Activated T-helper 17 cell treated with anti-CD3 and anti-CD28 coated beads, Interleukin-2, amount 50 U/mL, for 72 hours (primary cell): ENCODE measurements around the gene HMGN2. TPM values are rescaled to one million over a fixed set of nuclear protein-coding genes. Genes with fewer than 3 reads are reported as not detected.

ENCODE experiments used
- ATAC-seq: fragments of 150-1000 bp; cut with Tn5 transposase; replicated peaks from 2 replicates; pipeline ENCODE4 v1.10.0; 2021; ENCODE audit warnings: mild to moderate bottlenecking, moderate library complexity
- H3K27ac Mint-ChIP-seq: one replicate; pipeline ENCODE4 v1.8.0; 2022; ENCODE audit warnings: mixed read lengths
- H3K27me3 Mint-ChIP-seq: one replicate; pipeline ENCODE4 v1.8.0; 2022; ENCODE audit warnings: mixed read lengths
- H3K36me3 Mint-ChIP-seq: one replicate; pipeline ENCODE4 v1.8.0; 2022; ENCODE audit warnings: low read depth, mild to moderate bottlenecking, mixed read lengths
- H3K4me1 Mint-ChIP-seq: one replicate; pipeline ENCODE4 v1.8.0; 2022; ENCODE audit warnings: mixed read lengths
- H3K4me3 Mint-ChIP-seq: one replicate; pipeline ENCODE4 v1.8.0; 2022; ENCODE audit warnings: mild to moderate bottlenecking, mixed read lengths
- H3K9me3 Mint-ChIP-seq: one replicate; pipeline ENCODE4 v1.8.0; 2022; ENCODE audit warnings: mixed read lengths
- total RNA-seq, 2 donors: library from RNA; stranded (reverse); gene quantifications; one replicate each; pipeline ENCODE4 v1.2.3, GENCODE V29; 2022

The HMGN2 gene
- total RNA-seq, 2 donors from 2014 or later = 551 to 805 TPM

GRCh38 chr1:26470878-26471497 is 1.3 kb upstream of the HMGN2 start:
- no peak for ATAC-seq
- Mint-ChIP-seq H3K4me3 (peak overlapping the region; percentile 74), H3K4me1 (peaks cover 22% of the 10 kb centered on the region), H3K9me3 (no peaks in the 10 kb centered on the region), H3K27me3 (no peaks in the 10 kb centered on the region), H3K27ac (peak overlapping the region; percentile 96), H3K36me3 (peaks cover 84% of the 10 kb centered on the region)

- Mint-ChIP-seq H3K36me3 (peaks cover 84% of the 10 kb centered on the region), H3K27ac (peak overlapping the region; percentile 96), H3K27me3 (no peaks in the 10 kb centered on the region), H3K9me3 (no peaks in the 10 kb centered on the region), H3K4me3 (peak overlapping the region; percentile 74), H3K4me1 (peaks cover 22% of the 10 kb centered on the region)
- ATAC-seq = peak; percentile 30
These were observed 531 bp upstream of the HMGN2 start for GRCh38 chr1:26471498-26472319.

GRCh38 chr1:26472901-26473845 is 933 bp downstream of the HMGN2 start:
- Mint-ChIP-seq H3K27ac (peak overlapping the region; percentile 76), H3K27me3 (no peaks in the 10 kb centered on the region), H3K4me1 (peaks cover 26% of the 10 kb centered on the region), H3K4me3 (peak overlapping the region; percentile 90), H3K9me3 (no peaks in the 10 kb centered on the region), H3K36me3 (peaks cover 84% of the 10 kb centered on the region)
- ATAC-seq = peak; percentile 78

- Mint-ChIP-seq H3K4me1 (peaks cover 26% of the 10 kb centered on the region), H3K27ac (peak overlapping the region; percentile 76)
These were observed 2.6 kb downstream of the HMGN2 start for GRCh38 chr1:26474818-26475217.

GRCh38 chr1:26475989-26476388 is 3.7 kb downstream of the HMGN2 start:
- no peak for ATAC-seq
- Mint-ChIP-seq H3K9me3 (no peaks in the 10 kb centered on the region), H3K4me3 (peak overlapping the region; percentile 22), H3K4me1 (peaks cover 15% of the 10 kb centered on the region), H3K27me3 (no peaks in the 10 kb centered on the region), H3K27ac (no peak overlapping the region), H3K36me3 (peaks cover 80% of the 10 kb centered on the region)

More at GRCh38 chr1:26474818-26475217, 2.6 kb downstream of the HMGN2 start:
- no peaks in the 10 kb centered on the region for H3K27me3 Mint-ChIP-seq
- H3K9me3 Mint-ChIP-seq = no peaks in the 10 kb centered on the region
- no peak for ATAC-seq
- peak overlapping the region; percentile 90 for H3K4me3 Mint-ChIP-seq
- H3K36me3 Mint-ChIP-seq = peaks cover 81% of the 10 kb centered on the region

GRCh38 chr1:26476958-26477357 is 4.7 kb downstream of the HMGN2 start:
- Mint-ChIP-seq H3K27me3 (no peaks in the 10 kb centered on the region), H3K9me3 (no peaks in the 10 kb centered on the region), H3K4me3 (no peak overlapping the region), H3K4me1 (peaks cover 15% of the 10 kb centered on the region), H3K27ac (peak overlapping the region; percentile 45), H3K36me3 (peaks cover 80% of the 10 kb centered on the region)
- ATAC-seq = no peak

- Mint-ChIP-seq H3K4me3 (no peak overlapping the region), H3K27ac (peak overlapping the region; percentile 45), H3K36me3 (peaks cover 76% of the 10 kb centered on the region), H3K27me3 (no peaks in the 10 kb centered on the region), H3K4me1 (peaks cover 15% of the 10 kb centered on the region), H3K9me3 (no peaks in the 10 kb centered on the region)
- ATAC-seq = no peak
These were observed 5.4 kb downstream of the HMGN2 start for GRCh38 chr1:26477446-26478152.

GRCh38 chr1:26478159-26478558 is 5.9 kb downstream of the HMGN2 start:
- Mint-ChIP-seq H3K27me3 (no peaks in the 10 kb centered on the region), H3K4me1 (peaks cover 20% of the 10 kb centered on the region), H3K27ac (no peak overlapping the region), H3K9me3 (no peaks in the 10 kb centered on the region), H3K4me3 (no peak overlapping the region), H3K36me3 (peaks cover 72% of the 10 kb centered on the region)
- no peak for ATAC-seq

GRCh38 chr1:26478988-26479387 is 6.7 kb downstream of the HMGN2 start:
- Mint-ChIP-seq H3K4me1 (peaks cover 19% of the 10 kb centered on the region), H3K27ac (no peak overlapping the region), H3K27me3 (no peaks in the 10 kb centered on the region), H3K36me3 (peaks cover 64% of the 10 kb centered on the region), H3K4me3 (no peak overlapping the region), H3K9me3 (no peaks in the 10 kb centered on the region)
- ATAC-seq = no peak

GRCh38 chr1:26482921-26483320 is 10.7 kb downstream of the HMGN2 start:
- peaks cover 28% of the 10 kb centered on the region for H3K36me3 Mint-ChIP-seq
- H3K27ac Mint-ChIP-seq = peak overlapping the region; percentile 8
- ATAC-seq = no peak
- H3K9me3 Mint-ChIP-seq = no peaks in the 10 kb centered on the region
- peaks cover 11% of the 10 kb centered on the region for H3K4me1 Mint-ChIP-seq
- no peak overlapping the region for H3K4me3 Mint-ChIP-seq
- H3K27me3 Mint-ChIP-seq = no peaks in the 10 kb centered on the region

GRCh38 chr1:26483980-26484379 is 11.7 kb downstream of the HMGN2 start:
- Mint-ChIP-seq H3K4me3 (no peak overlapping the region), H3K4me1 (peaks cover 11% of the 10 kb centered on the region), H3K27ac (no peak overlapping the region), H3K27me3 (no peaks in the 10 kb centered on the region), H3K9me3 (no peaks in the 10 kb centered on the region), H3K36me3 (peaks cover 18% of the 10 kb centered on the region)
- ATAC-seq = no peak

GRCh38 chr1:26490155-26490554 is 17.9 kb downstream of the HMGN2 start:
- Mint-ChIP-seq H3K4me1 (no peaks in the 10 kb centered on the region), H3K27me3 (no peaks in the 10 kb centered on the region), H3K9me3 (no peaks in the 10 kb centered on the region), H3K36me3 (no peaks in the 10 kb centered on the region), H3K4me3 (no peak overlapping the region), H3K27ac (no peak overlapping the region)
- ATAC-seq = no peak

- Mint-ChIP-seq H3K27ac (no peak overlapping the region), H3K4me3 (no peak overlapping the region), H3K36me3 (no peaks in the 10 kb centered on the region), H3K9me3 (no peaks in the 10 kb centered on the region), H3K4me1 (no peaks in the 10 kb centered on the region), H3K27me3 (no peaks in the 10 kb centered on the region)
- no peak for ATAC-seq
These were observed 21.0 kb downstream of the HMGN2 start for GRCh38 chr1:26493267-26493666.

- Mint-ChIP-seq H3K36me3 (no peaks in the 10 kb centered on the region), H3K4me1 (peaks cover 2% of the 10 kb centered on the region), H3K9me3 (no peaks in the 10 kb centered on the region), H3K27me3 (no peaks in the 10 kb centered on the region), H3K4me3 (no peak overlapping the region), H3K27ac (peak overlapping the region; percentile 63)
- no peak for ATAC-seq
These were observed 21.7 kb downstream of the HMGN2 start for GRCh38 chr1:26493938-26494337.
